GM23248 (cell line): ENCODE results near the gene C5. TPM values are rescaled to one million over a fixed set of nuclear protein-coding genes. Genes with fewer than 3 reads are reported as not detected.

ENCODE experiments used
- DNase-seq: peaks from one replicate; pipeline ENCODE4 v3.0.0-alpha.2; 2015
- H2AFZ ChIP-seq: fragments of 200-600 bp; sonication (generic); 2 replicates; pipeline ENCODE4 v1.6.1; 2016; ENCODE audit warnings: antibody characterized with exemption
- H3F3A ChIP-seq: fragments of 200-600 bp; sonication (generic); 2 replicates; pipeline ENCODE4 v1.6.1; 2016; ENCODE audit warnings: mild to moderate bottlenecking, antibody characterized with exemption, mixed run types; ENCODE audit not compliant: insufficient read depth
- H3K27ac ChIP-seq: fragments of 200-600 bp; sonication (generic); 2 replicates; pipeline ENCODE4 v1.5.1; 2016; ENCODE audit warnings: mild to moderate bottlenecking
- H3K27me3 ChIP-seq: fragments of 200-600 bp; sonication (generic); replicated peaks from 2 replicates; pipeline ENCODE4 v1.6.1; 2016; ENCODE audit warnings: mild to moderate bottlenecking; ENCODE audit not compliant: insufficient read depth
- H3K36me3 ChIP-seq: fragments of 200-600 bp; sonication (generic); 2 replicates; pipeline ENCODE4 v1.6.1; 2016; ENCODE audit warnings: low read depth, mild to moderate bottlenecking
- H3K4me1 ChIP-seq: fragments of 200-600 bp; sonication (generic); 2 replicates; pipeline ENCODE4 v1.6.1; 2016; ENCODE audit warnings: mild to moderate bottlenecking; ENCODE audit not compliant: insufficient read depth
- H3K4me2 ChIP-seq: fragments of 200-600 bp; sonication (generic); one replicate; pipeline ENCODE4 v1.6.1; 2016; ENCODE audit warnings: mild to moderate bottlenecking; ENCODE audit not compliant: unreplicated experiment
- H3K4me3 ChIP-seq: fragments of 200-600 bp; sonication (generic); 2 replicates; pipeline ENCODE4 v1.5.1; 2016; ENCODE audit warnings: mild to moderate bottlenecking
- H3K79me2 ChIP-seq: fragments of 200-600 bp; sonication (generic); 2 replicates; pipeline ENCODE4 v1.6.1; 2016; ENCODE audit warnings: mild to moderate bottlenecking; ENCODE audit not compliant: insufficient read depth
- H3K9ac ChIP-seq: fragments of 200-600 bp; sonication (generic); 2 replicates; pipeline ENCODE4 v1.6.1; 2016; ENCODE audit warnings: mild to moderate bottlenecking
- H3K9me2 ChIP-seq: fragments of 200-600 bp; sonication (generic); 2 replicates; pipeline ENCODE4 v1.6.1; 2016; ENCODE audit warnings: mixed run types, mild to moderate bottlenecking, moderate library complexity; ENCODE audit not compliant: insufficient read depth
- H3K9me3 ChIP-seq: fragments of 200-600 bp; sonication (generic); one replicate; pipeline ENCODE4 v1.6.1; 2017; ENCODE audit warnings: low read depth
- H4K20me1 ChIP-seq: fragments of 200-600 bp; sonication (generic); 2 replicates; pipeline ENCODE4 v1.6.0; 2016; ENCODE audit not compliant: insufficient read depth
- EZH2 ChIP-seq: fragments of 200-600 bp; sonication (generic); IDR thresholded peaks from 2 replicates; pipeline ENCODE4 v1.6.1; 2018; ENCODE audit warnings: antibody characterized with exemption, mild to moderate bottlenecking; ENCODE audit not compliant: insufficient read depth, poor library complexity, severe bottlenecking
- EZH2phosphoT487 ChIP-seq: fragments of 200-600 bp; sonication (generic); IDR thresholded peaks from 2 replicates; pipeline ENCODE4 v1.6.1; 2018; ENCODE audit warnings: antibody characterized with exemption, moderate library complexity, mild to moderate bottlenecking, low read depth; ENCODE audit not compliant: insufficient read depth
- WGBS, 2 experiments: methylation state at CpG; one replicate each; pipeline ENCODE4 v1.1.6; 2015 to 2017; ENCODE audit warnings: low lambda C conversion rate in 2 of 2, low coverage in 1 of 2; ENCODE audit errors: missing lambda C conversion rate in 2 of 2; 5-methylcytosine and 5-hydroxymethylcytosine counted together
- in situ Hi-C: fragments of 300-500 bp; cut with MboI; formaldehyde crosslinking; loops from 2 replicates; pipeline ENCODE4 v1.15.0; 2020
- polyA plus RNA-seq: library from polyadenylated mRNA; unstranded; fragments of >200 nt; fragmentation: Nextera tagmentation; extraction: Ambion mirVana; gene quantifications from 2 replicates; pipeline ENCODE4 v1.2.1, GENCODE V29; 2016
- total RNA-seq: library from RNA; depleted of rRNA; stranded (reverse); fragments of >200 nt; shearing (Covaris generic); gene quantifications from 2 replicates; pipeline ENCODE4 v1.2.3, GENCODE V29; 2014

C5 gene
- total and polyA plus RNA-seq, 2 experiments from 2014 or later, result 1.2 to 1.6 TPM

DNA sequence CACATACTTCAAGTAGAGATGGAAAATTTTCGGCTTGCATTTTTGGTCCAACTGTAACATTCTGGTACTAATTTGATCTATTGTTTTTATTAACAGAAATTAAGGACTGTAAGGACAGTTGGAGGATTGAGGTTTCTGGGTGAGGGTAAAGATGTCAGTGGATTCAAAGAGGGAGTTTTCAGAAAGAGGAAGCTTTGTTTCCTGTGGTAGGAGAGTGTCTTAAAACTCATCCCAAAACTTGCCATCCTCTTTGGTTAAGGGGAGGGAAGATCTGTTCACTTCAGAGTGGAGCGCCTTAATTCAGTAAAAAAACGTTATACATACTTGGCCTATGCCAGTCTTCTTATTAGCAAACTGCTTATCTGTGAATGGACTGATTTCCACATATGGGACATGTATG lies 38.5 kb upstream of the C5 start:
- WGBS, 2 experiments, result 71 to 85% methylated on average over 3 of the region's 3 CpGs
- no peak for DNase-seq

DNA sequence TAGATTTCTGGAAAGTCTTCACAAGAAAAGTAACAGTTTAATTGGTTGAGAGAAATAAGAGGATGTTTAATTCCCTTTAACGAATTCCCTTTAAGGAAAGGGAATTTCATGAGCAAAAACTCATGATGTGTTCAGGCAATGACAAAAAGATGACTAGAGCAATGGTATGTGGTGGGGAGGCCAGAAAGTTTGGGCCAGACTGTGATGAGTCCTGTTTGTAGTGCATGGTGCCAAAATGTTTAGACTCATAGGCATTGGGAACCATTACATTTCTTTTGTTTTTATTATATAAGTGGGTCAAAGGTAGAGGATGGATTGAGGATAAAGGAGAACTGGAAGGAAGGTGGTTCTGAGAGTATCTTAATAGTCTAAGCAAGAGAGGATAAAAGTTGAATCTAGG lies 35.6 kb upstream of the C5 start:
- WGBS, 2 experiments, result 0 to 11% methylated on average over 1 of the region's 1 CpG

More for the DNA sequence above, 38.5 kb upstream of the C5 start:
- no peaks in the 10 kb centered on the region for H3K79me2 ChIP-seq
- H3K9me3 ChIP-seq, result no peaks in the 10 kb centered on the region
- H4K20me1 ChIP-seq, result no peaks in the 10 kb centered on the region
- H3K9me2 ChIP-seq, result no peaks in the 10 kb centered on the region
- H3K27me3 ChIP-seq, result no peaks in the 10 kb centered on the region
- H3K4me3 ChIP-seq, result no peak overlapping the region
- no peak overlapping the region for H3K9ac ChIP-seq
- no peak overlapping the region for H3K27ac ChIP-seq
- H3K4me1 ChIP-seq, result peaks cover 22% of the 10 kb centered on the region
- in situ Hi-C loops, result no loop called here
- H2AFZ ChIP-seq, result no peak overlapping the region
- TF ChIP-seq EZH2 (no peak), EZH2phosphoT487 (no peak)
- no peak overlapping the region for H3K4me2 ChIP-seq
- H3F3A ChIP-seq, result peaks cover 18% of the 10 kb centered on the region
- H3K36me3 ChIP-seq, result peaks cover 4% of the 10 kb centered on the region; the same call in 1 of the 2 replicates

DNA sequence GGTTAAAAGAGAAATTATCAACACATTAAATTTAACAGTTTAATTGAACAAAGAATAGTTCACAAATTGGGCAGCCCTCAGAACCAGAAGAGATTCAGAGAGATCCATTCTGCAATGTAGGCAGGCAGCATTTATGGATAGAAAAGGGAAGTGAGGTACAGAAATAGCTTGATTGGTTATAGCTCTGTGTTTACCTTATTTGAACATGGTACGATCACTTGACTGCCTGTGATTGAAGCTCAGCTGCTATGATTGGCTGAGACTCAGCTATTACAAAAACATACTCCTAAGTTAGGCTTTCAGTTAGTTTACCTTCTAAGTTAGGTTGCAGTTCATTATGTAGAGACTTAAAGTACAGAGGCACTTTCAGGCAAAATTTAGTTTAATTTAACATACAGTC lies 32.0 kb upstream of the C5 start:
- Histone ChIP-seq H3K27ac (no peak overlapping the region), H3K9me2 (no peaks in the 10 kb centered on the region), H3K9me3 (no peaks in the 10 kb centered on the region), H4K20me1 (no peaks in the 10 kb centered on the region), H3F3A (peaks cover 18% of the 10 kb centered on the region), H3K36me3 (no peaks in the 10 kb centered on the region), H3K4me2 (no peak overlapping the region), H3K27me3 (no peaks in the 10 kb centered on the region), H3K79me2 (no peaks in the 10 kb centered on the region), H3K4me1 (peaks cover 16% of the 10 kb centered on the region), H3K9ac (no peak overlapping the region), H3K4me3 (no peak overlapping the region), H2AFZ (no peak overlapping the region)
- WGBS, 2 experiments, result 90 to 96% methylated on average over 1 of the region's 1 CpG
- in situ Hi-C loops, result no loop called here
- TF ChIP-seq EZH2 (no peak), EZH2phosphoT487 (no peak)
- no peak for DNase-seq

More for the DNA sequence above, 35.6 kb upstream of the C5 start:
- Histone ChIP-seq H3K4me1 (peaks cover 22% of the 10 kb centered on the region), H3K9ac (peak overlapping the region; percentile 50), H3K9me3 (no peaks in the 10 kb centered on the region), H2AFZ (peak overlapping the region; percentile 76), H3K27ac (peak overlapping the region; percentile 83), H3K4me2 (peak overlapping the region; percentile 61), H3K9me2 (no peaks in the 10 kb centered on the region), H3K4me3 (peak overlapping the region; percentile 8; the same call in 1 of the 2 replicates), H3K36me3 (no peaks in the 10 kb centered on the region), H3K27me3 (no peaks in the 10 kb centered on the region), H3K79me2 (no peaks in the 10 kb centered on the region), H3F3A (peaks cover 18% of the 10 kb centered on the region), H4K20me1 (no peaks in the 10 kb centered on the region)
- in situ Hi-C loops, result no loop called here
- TF ChIP-seq EZH2, result no peak
- peak; percentile 91 for DNase-seq

DNA sequence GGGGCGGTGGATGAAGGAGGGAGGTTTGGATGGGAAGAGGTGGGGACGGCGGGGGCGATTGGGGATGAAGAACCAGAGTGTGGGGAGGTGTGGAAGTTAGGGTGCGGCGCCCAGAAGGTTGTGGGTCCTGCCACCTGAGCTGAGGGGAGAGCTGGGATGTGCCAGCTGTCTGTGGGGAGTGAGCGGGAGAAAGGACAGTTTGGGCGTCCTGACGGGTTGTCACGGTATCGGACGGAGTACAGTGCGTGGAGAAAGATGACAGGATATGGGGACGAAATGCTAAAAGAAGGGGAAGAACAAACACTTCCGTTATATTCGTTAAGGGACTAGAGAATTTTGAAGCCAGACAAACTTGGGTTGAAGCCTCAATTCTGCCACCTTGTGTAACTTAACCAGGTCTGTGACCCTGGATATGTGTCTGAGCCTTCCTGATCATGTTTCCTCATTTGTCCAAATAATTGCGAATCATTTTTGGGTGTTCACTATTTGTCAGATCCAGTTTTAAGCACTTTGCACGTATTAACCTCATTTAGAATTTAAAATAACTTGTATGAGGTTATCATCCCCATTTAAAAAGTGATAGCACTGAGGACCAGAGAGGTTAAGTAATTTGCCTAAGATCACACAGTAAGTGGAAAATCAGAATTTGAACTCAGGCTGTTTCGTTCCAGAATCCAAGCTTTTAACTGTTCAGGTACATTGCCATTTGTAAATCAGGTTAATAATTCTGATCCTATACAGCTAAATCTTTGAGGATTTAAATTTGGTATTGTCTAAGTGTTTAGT lies 25.4 kb upstream of the C5 start:
- TF ChIP-seq EZH2phosphoT487, result no peak
- no peak for TF ChIP-seq EZH2
- peak overlapping the region; percentile 87 for H3K4me3 ChIP-seq
- peak; percentile 54 for DNase-seq
- peak overlapping the region; percentile 93 for H3K9ac ChIP-seq
- H3K9me3 ChIP-seq, result no peaks in the 10 kb centered on the region
- H4K20me1 ChIP-seq, result no peaks in the 10 kb centered on the region
- WGBS, 2 experiments, result 4 to 6% methylated on average over 13 to 19 of the region's 19 CpGs
- peak overlapping the region; percentile 92 for H3K27ac ChIP-seq
- H3K36me3 ChIP-seq, result no peaks in the 10 kb centered on the region
- H2AFZ ChIP-seq, result peak overlapping the region; percentile 91
- H3K4me1 ChIP-seq, result peaks cover 20% of the 10 kb centered on the region
- no peaks in the 10 kb centered on the region for H3K9me2 ChIP-seq
- peaks cover 38% of the 10 kb centered on the region for H3F3A ChIP-seq
- in situ Hi-C loops, result no loop called here
- peak overlapping the region; percentile 90 for H3K4me2 ChIP-seq
- H3K27me3 ChIP-seq, result no peaks in the 10 kb centered on the region
- H3K79me2 ChIP-seq, result no peaks in the 10 kb centered on the region
